Activated gamma-delta T cell treated with Interleukin-2 at 50 U/mL for 16 hours (primary cell): ENCODE measurements around the gene RNASEH2A.
A peak's percentile ranks its signal among the peaks of the same experiment; 100 is the strongest.
"Not testable (repeated sequence)": the region's sequence is repeated elsewhere in the genome, so short reads cannot be mapped to it uniquely, and the experiment has no call there.

ENCODE experiments used
- DNase-seq: peaks from one replicate; pipeline ENCODE4 v3.0.0-alpha.2; 2020

RNASEH2A gene

GRCh38 chr19:12834566-12834943 lies 28.2 kb downstream of the RNASEH2A start, which contains the start of gene RTBDN:
Gene RTBDN, minus strand, starts transcription at chr19:12834579. Its CDS starts 4,600 bp downstream, at chr19:12829979.
- no peak for DNase-seq

- no peak for DNase-seq
Observed at GRCh38 chr19:12834976-12835757, 28.8 kb downstream of the RNASEH2A start.

GRCh38 chr19:12836529-12836863 lies 30.1 kb downstream of the RNASEH2A start:
- no peak for DNase-seq

- DNase-seq: no peak
Observed at GRCh38 chr19:12837225-12837624, 30.8 kb downstream of the RNASEH2A start.

- DNase-seq: no peak
Observed at GRCh38 chr19:12838182-12838885, 31.9 kb downstream of the RNASEH2A start, which contains the start of gene MAST1. Gene MAST1, plus strand, starts transcription at chr19:12838515. Its CDS starts 58 bp downstream, at chr19:12838573.

DNA sequence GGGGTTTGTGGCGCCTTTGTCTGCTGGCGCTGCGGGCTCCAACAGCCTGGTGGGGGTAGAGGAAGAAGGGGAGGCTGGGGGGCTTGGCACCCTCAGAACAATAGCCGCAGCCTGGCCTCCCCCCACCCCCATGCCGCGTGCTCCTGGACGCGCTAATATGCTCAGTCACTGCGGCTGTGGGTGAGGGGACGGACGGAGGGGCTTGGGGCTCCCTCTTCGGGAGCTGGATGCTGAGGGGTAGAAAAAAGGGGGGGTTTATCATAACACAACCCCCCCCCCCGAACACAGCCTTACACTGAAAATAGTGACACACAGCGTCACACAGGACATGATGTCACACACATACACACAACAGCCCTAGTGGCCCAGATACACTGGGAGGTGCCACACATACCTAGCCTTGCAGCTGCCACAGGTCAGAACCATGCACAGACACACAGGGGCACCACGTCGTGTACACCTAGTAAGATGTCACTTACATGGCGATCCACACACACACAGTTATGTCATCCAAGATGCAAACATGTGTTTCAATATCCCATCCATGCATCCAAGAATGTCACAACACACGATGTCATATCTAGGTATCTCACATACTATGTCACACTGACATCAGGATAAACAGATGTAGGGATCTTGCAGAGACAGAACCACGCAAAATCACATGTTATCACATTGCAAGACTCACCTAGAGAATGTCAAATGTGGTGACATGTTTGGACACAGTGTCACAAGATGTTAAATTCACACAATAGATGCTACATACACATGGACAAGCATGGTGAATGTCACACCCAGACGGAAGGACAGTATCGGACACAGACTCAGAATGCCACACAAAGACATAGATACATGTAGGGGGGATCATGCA lies 32.7 kb downstream of the RNASEH2A start:
- no peak for DNase-seq

- no peak for DNase-seq
Observed at GRCh38 chr19:12840091-12841079, 34.0 kb downstream of the RNASEH2A start.

DNA sequence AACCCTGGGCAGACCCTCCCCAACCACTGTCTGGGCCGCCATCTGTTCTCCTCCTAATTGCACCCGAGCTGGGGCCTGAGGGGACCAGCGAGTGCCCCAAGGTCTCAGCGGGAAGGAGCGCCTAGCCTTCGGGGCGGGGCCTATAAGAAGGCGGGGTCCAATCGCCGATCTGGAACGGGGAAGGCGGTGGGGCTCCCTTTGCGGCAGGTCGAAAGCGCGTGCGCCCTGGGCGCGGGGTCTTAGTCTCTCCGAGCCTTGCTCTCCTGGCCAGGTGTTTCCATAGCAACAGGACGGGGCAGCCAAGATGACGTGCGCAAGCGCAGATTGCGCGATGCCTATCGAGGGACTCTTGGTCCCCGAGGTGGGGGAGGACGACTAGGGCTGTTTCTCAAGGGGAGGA lies 34.7 kb downstream of the RNASEH2A start:
- no peak for DNase-seq

DNA sequence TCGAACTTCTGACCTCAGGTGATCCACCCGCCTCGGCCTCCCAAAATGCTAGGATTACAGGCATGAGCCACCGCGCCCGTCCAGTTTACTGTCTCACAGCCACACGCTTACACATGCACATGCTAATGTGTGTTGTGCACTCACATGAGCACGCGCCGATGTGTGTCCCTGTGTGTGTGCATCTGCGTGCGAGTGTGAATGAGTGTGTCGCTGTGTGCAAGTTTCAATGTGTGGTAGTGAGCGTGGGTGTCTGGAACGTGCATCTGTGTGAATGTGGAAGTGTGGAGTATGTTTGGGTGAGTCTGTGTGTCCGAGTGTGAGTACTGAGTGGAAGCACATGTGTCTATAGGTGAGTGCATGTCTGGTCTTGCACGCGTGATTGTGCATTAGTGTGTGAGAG lies 36.1 kb downstream of the RNASEH2A start:
- no peak for DNase-seq

DNA sequence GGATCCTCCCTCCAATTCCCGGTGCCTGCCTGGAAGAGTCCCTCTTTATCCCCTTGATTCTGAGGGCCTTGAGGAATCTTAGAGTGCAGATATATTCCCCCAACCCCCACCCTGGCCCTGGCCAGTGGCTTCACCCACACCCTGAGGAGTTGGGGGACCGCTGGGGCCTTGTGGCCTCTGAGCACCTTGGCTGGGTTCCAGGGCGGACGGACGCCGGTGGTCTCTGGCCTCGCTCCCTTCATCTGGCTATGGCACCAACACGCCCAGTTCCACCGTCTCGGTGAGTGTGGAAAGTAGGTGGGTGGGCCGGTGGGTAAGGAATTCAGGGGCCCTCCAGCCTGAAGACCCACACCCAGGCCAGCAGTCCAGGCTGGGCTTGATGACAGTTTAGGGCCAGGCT lies 36.9 kb downstream of the RNASEH2A start:
- no peak for DNase-seq

- no peak for DNase-seq
Observed at GRCh38 chr19:12843999-12844732, 37.8 kb downstream of the RNASEH2A start.

DNA sequence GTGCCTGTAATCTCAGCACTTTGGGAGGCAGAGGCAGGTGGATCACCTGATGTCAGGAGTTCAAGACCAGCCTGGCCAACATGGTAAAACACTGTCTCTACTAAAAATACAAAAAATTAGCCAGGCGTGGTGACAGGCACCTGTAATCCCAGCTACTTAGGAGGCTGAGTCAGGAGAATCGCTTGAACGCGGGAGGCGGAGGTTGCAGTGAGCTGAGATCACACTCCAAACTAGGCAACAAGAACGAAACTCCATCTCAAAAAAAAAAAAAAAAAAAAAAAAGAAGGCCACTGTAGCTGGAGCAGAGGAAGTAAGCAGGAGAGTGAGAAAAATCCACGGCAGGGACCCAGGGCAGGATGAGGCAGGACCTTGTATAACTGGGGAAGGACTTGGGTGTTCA lies 40.2 kb downstream of the RNASEH2A start:
- not testable (repeated sequence) for DNase-seq

DNA sequence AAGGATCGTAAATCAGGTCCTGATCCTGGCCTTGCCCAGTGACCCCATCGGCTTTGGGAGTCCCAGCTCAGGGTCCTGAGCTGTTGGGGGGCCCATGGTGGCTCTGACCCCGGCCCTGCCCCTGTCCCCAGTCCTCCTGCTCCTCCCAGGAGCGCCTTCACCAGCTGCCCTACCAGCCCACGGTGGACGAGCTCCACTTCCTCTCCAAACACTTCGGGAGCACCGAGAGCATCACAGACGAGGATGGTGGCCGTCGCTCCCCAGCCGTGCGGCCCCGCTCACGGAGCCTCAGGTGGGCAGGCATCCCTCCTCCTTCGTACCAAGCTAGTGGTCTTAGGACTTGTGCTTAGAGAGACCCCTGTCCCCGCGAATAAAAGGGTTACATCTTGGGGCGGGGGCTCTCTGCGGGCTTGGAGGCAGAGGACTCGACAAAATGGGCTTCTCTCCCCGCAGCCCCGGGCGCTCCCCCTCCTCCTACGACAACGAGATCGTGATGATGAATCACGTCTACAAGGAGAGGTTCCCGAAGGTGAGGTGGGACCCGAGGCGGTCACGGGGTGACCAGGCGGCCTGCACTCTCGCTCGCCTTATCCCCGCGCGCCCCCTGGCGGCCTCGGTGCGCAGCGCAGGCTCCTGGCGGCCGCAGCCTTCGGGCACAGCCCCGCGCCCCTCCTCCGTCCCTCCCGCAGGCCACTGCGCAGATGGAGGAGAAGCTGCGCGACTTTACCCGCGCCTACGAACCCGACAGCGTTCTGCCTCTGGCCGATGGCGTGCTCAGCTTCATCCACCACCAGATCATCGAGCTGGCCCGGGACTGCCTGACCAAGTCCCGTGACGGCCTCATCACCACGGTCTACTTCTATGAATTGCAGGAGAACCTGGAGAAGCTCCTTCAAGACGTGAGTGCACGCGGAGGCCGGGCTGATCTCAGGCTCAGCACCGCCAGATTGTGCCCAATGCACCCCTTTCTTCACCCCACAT lies 41.1 kb downstream of the RNASEH2A start:
- DNase-seq: peak; percentile 85

DNA sequence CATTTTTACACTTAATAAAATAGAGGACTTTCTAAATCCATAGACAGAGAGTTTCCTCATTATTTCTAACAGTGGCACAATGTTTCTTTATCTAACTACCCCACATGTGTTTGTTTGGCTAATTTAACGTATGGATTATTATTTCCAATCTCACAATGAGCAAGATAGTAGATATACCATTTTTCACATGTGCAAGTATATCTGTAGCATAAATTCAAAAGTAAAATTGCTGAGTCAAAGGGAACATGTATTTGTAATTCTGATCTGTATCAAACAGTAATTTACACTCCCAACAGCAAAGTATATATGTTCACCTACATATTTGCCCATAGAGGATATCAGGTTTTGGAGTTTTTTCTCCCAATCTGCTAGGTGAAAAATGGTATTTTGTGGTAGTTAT lies 50.3 kb downstream of the RNASEH2A start:
- no peak for DNase-seq

GRCh38 chr19:12858041-12858928 lies 51.9 kb downstream of the RNASEH2A start:
- DNase-seq: no peak

- DNase-seq: no peak
Observed at GRCh38 chr19:12859546-12859945, 53.2 kb downstream of the RNASEH2A start.
